Hepatocyte (in vitro differentiated cells): Measurements from ENCODE around the gene CERK.

ENCODE experiments used
- EZH2 ChIP-seq: fragments of 200-600 bp; sonication (generic); IDR thresholded peaks from 2 replicates; pipeline ENCODE4 v1.6.1; 2016; ENCODE audit warnings: antibody characterized with exemption, mild to moderate bottlenecking, borderline replicate concordance
- EZH2phosphoT487 ChIP-seq: fragments of 200-600 bp; sonication (generic); IDR thresholded peaks from one replicate; pipeline ENCODE4 v1.6.1; 2018; ENCODE audit warnings: antibody characterized with exemption, mild to moderate bottlenecking, low read depth, moderate library complexity; ENCODE audit not compliant: unreplicated experiment, severe bottlenecking
- TF ChIP-seq, protein P1 (sequence below): fragments of 200-600 bp; sonication (generic); IDR thresholded peaks from 2 replicates; pipeline ENCODE4 v1.5.1; 2016; ENCODE audit warnings: antibody characterized with exemption, mild to moderate bottlenecking; ENCODE audit not compliant: poor library complexity

DNA sequence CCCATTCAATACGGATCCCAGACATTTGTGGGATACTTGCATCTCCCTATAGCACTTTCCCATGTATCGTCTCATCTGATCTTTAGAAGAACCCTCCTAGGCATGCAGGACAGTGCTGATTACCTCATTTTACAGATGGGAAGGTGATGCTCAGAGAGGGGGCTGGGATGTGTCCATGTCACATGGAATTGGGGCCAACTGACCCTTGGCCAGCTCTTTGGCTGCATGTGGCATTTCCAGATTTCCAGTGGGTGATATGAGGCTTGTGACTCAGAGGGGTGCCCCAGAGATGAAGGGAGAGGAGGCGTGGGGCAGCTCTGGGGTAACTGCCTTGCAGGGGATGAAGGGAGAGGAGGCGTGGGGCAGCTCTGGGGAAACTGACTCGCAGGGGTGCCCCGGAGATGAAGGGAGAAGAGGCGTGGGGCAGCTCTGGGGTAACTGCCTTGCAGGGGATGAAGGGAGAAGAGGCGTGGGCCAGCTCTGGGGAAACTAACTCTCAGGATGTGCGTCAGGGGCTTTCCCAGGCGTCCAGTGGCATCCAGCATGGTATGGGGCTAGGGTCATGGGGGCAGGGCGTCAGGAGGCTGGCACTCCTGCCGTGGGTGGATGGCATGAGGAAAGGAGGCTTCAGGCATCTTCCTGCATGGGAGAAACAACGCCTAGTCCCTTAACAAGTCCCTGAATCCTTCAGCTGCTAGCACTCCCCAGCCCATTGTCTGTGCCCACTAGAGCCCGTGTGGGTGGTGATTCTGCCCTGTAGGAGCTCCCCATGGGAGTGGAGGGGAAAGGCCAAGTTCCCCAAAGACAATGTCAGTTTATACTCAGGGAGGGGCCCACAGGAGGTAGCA lies 11.9 kb upstream of the CERK start:
- TF ChIP-seq, protein P1, sequence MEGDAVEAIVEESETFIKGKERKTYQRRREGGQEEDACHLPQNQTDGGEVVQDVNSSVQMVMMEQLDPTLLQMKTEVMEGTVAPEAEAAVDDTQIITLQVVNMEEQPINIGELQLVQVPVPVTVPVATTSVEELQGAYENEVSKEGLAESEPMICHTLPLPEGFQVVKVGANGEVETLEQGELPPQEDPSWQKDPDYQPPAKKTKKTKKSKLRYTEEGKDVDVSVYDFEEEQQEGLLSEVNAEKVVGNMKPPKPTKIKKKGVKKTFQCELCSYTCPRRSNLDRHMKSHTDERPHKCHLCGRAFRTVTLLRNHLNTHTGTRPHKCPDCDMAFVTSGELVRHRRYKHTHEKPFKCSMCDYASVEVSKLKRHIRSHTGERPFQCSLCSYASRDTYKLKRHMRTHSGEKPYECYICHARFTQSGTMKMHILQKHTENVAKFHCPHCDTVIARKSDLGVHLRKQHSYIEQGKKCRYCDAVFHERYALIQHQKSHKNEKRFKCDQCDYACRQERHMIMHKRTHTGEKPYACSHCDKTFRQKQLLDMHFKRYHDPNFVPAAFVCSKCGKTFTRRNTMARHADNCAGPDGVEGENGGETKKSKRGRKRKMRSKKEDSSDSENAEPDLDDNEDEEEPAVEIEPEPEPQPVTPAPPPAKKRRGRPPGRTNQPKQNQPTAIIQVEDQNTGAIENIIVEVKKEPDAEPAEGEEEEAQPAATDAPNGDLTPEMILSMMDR, result no peak
- TF ChIP-seq EZH2phosphoT487 (no peak), EZH2 (no peak)
